GM15510 (cell line): ENCODE data around the gene EPB41L4A.

Experiments used
- POLR2A ChIP-seq: IDR thresholded peaks from 3 replicates; pipeline ENCODE4 v1.6.1; 2011; ENCODE audit warnings: borderline replicate concordance; ENCODE audit not compliant: insufficient read length; ENCODE audit errors: extremely low read depth

The EPB41L4A gene

DNA sequence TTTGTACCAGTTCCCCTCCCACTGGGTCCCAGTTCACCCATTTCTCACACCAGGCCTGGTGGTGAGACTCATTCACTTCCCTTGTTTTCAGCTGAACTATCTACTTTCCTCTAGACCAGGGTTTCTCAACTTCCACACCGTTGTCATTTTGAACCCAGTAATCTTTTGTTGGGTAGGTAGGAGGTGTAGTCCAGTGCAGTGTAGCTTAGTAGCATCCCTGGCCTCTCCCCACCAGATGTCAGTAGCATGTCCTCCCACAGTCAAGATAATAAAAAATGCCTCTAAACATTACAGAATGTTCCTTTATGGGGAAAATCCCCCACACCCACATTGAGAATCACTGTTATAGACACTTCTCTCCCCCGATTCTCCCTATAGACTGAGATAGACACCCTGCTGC is 299.1 kb downstream of the EPB41L4A start:
- TF ChIP-seq POLR2A: no peak

DNA sequence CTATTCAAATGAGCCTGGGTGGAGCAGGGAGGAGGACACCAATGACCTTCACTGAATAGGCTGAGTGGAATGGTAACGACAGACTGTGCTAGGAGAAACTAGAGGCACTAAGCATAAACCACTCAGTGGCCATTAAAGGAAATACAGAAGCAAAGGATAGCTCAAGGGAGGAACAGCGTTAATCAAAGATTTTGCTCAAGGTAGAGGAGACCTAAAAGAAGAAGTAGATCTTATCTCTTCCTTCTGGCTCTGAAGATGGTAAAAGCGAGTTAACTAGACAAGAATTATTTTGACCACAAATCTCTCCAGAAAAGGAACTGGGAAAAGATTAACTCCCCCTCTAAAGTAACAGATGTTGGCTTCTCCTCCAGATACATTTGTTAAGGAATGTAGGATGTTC is 299.6 kb downstream of the EPB41L4A start:
- no peak for TF ChIP-seq POLR2A

DNA sequence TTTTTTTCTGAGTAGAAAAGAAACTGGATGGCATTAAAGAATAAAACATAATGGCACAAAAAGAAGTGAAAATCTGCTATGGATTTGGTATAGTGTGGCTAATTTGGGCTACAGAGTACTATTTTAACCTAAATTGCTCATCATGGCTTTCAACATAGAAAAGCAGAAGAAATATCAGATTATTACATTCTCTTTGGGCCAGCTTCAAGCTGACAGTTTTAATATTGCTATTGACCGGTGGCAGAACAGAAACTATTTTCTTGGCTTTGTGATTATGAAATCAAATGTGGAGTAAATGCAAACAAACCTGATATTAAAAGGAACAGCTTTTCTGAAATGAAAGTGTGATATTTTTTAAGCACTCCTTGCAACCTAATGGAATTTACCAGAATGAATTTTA is 301.5 kb downstream of the EPB41L4A start:
- TF ChIP-seq POLR2A: no peak

DNA sequence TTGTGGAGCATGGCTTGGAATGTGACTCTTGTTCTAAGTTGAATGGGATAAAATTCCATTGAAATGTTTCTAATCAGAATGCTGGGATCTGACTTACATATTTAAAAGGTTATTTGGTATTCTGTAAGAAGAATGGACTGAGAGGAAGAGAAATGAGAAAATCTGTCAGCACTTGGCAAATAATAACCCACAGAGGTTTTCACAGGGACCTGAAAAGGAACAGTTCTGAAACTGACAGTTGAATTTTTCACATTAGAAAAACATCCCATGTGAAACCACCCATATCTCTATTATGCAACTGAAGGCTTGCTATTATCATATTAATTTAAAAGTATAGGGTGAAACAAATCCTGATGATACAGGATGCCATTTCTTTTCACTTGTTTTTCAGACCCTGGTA is 302.7 kb downstream of the EPB41L4A start:
- TF ChIP-seq POLR2A: no peak

DNA sequence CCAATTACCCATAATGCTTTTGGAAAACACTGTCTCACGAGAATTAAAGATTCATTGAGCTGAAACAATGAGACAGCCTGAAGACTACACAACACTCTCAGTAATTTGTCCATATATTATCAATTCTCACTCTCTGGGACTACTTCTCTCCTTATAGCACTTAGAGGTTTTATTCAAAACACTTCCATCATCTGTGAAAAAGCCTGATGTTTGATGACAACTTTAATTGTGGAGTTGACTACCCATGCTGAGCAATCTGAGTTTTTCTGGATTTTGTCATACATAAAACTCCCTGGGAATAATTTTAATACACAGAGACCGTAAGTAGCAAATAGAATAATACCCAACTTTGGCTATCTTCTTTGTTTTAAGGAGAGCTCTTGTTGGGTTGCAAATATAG is 305.5 kb downstream of the EPB41L4A start:
- no peak for TF ChIP-seq POLR2A
